Thoracic aorta (tissue), 2 donors: Measurements from ENCODE around the gene NRARP. TPM values are rescaled to one million over a fixed set of nuclear protein-coding genes. Genes with fewer than 3 reads are reported as not detected.
A peak's percentile ranks its signal among the peaks of the same experiment; 100 is the strongest.

Experiments used
- ATAC-seq: fragments of 150-250 bp; one replicate; pipeline ENCODE4 v1.8.0; 2017; ENCODE audit warnings: low read depth; ENCODE audit not compliant: insufficient number of reproducible peaks, low FRiP score
- DNase-seq: peaks from one replicate; pipeline ENCODE4 v3.0.0-alpha.2; 2020; ENCODE audit warnings: low spot score
- H3K27ac ChIP-seq, 2 donors: fragments of 200-600 bp; sonication (generic); 1 replicate in 1 of 2; 2 replicates in 1 of 2; pipeline ENCODE4 v1.5.1; 2016; ENCODE audit warnings: mild to moderate bottlenecking in 2 of 2, moderate library complexity in 2 of 2
- H3K27me3 ChIP-seq: fragments of 200-600 bp; sonication (generic); replicated peaks from 2 replicates; pipeline ENCODE4 v1.6.0; 2016; ENCODE audit warnings: mild to moderate bottlenecking; ENCODE audit not compliant: insufficient read depth
- H3K36me3 ChIP-seq: fragments of 200-600 bp; sonication (generic); one replicate; pipeline ENCODE4 v1.5.1; 2016
- H3K4me1 ChIP-seq, 2 donors: fragments of 200-600 bp; sonication (generic); 1 replicate in 1 of 2; 2 replicates in 1 of 2; pipeline versions ENCODE4 v1.5.1 to v1.6.0; 2016; ENCODE audit warnings: low read depth in 2 of 2, mild to moderate bottlenecking in 1 of 2; ENCODE audit not compliant: control insufficient read depth in 1 of 2
- H3K4me3 ChIP-seq: fragments of 200-600 bp; sonication (generic); 2 replicates; pipeline ENCODE4 v1.5.1; 2016; ENCODE audit warnings: mild to moderate bottlenecking
- H3K9me3 ChIP-seq: fragments of 200-600 bp; sonication (generic); 2 replicates; pipeline ENCODE4 v1.5.1; 2016
- CTCF ChIP-seq: fragments of 200-600 bp; sonication (generic); IDR thresholded peaks from one replicate; pipeline ENCODE4 v1.5.1; 2019; ENCODE audit warnings: antibody characterized with exemption
- total RNA-seq, 2 donors: library from RNA; depleted of rRNA; stranded (reverse); fragments of >200 nt; gene quantifications; one replicate each; pipeline versions ENCODE4 v1.1.0 to v1.2.3, GENCODE V29; 2016

Gene NRARP
- total RNA-seq, 2 donors from 2014 or later, result 8.5 to 16.9 TPM

- Histone ChIP-seq H3K4me1 (peaks cover 5 to 8% of the 10 kb centered on the region in 2 donors), H3K4me3 (peak overlapping the region; percentile 63), H3K27ac (no peak overlapping the region), H3K27me3 (peaks cover 10% of the 10 kb centered on the region), H3K9me3 (no peaks in the 10 kb centered on the region), H3K36me3 (no peaks in the 10 kb centered on the region)
- DNase-seq, result no peak
- peak; percentile 4 for TF ChIP-seq CTCF
- ATAC-seq, result no peak
These were observed 7.3 kb downstream of the NRARP start for GRCh38 chr9:137294681-137295237.

GRCh38 chr9:137294091-137294680, 7.9 kb downstream of the NRARP start:
- TF ChIP-seq CTCF, result no peak
- Histone ChIP-seq H3K27me3 (peaks cover 5% of the 10 kb centered on the region), H3K36me3 (no peaks in the 10 kb centered on the region), H3K27ac (no peak overlapping the region), H3K9me3 (no peaks in the 10 kb centered on the region), H3K4me1 (peaks cover 5 to 8% of the 10 kb centered on the region in 2 donors), H3K4me3 (peak overlapping the region; percentile 63)
- ATAC-seq (no peak), DNase-seq (no peak)

- H3K27me3 ChIP-seq, result no peaks in the 10 kb centered on the region
- DNase-seq (no peak), ATAC-seq (no peak)
- no peak for TF ChIP-seq CTCF
- peaks cover 5 to 8% of the 10 kb centered on the region in 2 donors for H3K4me1 ChIP-seq
- H3K36me3 ChIP-seq, result no peaks in the 10 kb centered on the region
- H3K4me3 ChIP-seq, result no peak overlapping the region
- no peaks in the 10 kb centered on the region for H3K9me3 ChIP-seq
- H3K27ac ChIP-seq, result no peak overlapping the region
These were observed 8.5 kb downstream of the NRARP start for GRCh38 chr9:137293482-137294090.

- DNase-seq (no peak), ATAC-seq (no peak)
- Histone ChIP-seq H3K4me3 (no peak overlapping the region), H3K36me3 (no peaks in the 10 kb centered on the region), H3K4me1 (peaks cover 5 to 8% of the 10 kb centered on the region in 2 donors), H3K27me3 (no peaks in the 10 kb centered on the region), H3K9me3 (no peaks in the 10 kb centered on the region), H3K27ac (no peak overlapping the region)
- TF ChIP-seq CTCF, result no peak
These were observed 9.0 kb downstream of the NRARP start for GRCh38 chr9:137293094-137293481.

GRCh38 chr9:137286975-137287383, 15.1 kb downstream of the NRARP start:
- H3K4me1 ChIP-seq, result no peaks in the 10 kb centered on the region
- ATAC-seq (no peak), DNase-seq (no peak)
- H3K27ac ChIP-seq, result no peak overlapping the region
- no peaks in the 10 kb centered on the region for H3K27me3 ChIP-seq
- H3K4me3 ChIP-seq, result no peak overlapping the region
- no peaks in the 10 kb centered on the region for H3K9me3 ChIP-seq
- H3K36me3 ChIP-seq, result no peaks in the 10 kb centered on the region
- no peak for TF ChIP-seq CTCF
